Measurements from ENCODE around the gene XPO6.

GRCh38 chr16:28096983-28097899 lies 114.5 kb downstream of the XPO6 start:
- TF ChIP-seq SP1 (IDR thresholded peaks at IDR 0.05), result no peak
- no peak for TF ChIP-seq LEF1 (IDR thresholded peaks at IDR 0.05; ENCODE audit: borderline replicate concordance)
- no peak for TF ChIP-seq TARDBP (IDR thresholded peaks at IDR 0.05)
- TF ChIP-seq NFRKB (IDR thresholded peaks at IDR 0.05), result no peak
- no peak for TF ChIP-seq HDGF (IDR thresholded peaks at IDR 0.05; ENCODE audit: borderline replicate concordance)
- no peak for TF ChIP-seq ARNT (IDR thresholded peaks at IDR 0.05)
- no peak for TF ChIP-seq ZNF384 (IDR thresholded peaks at IDR 0.05)
- no peak for TF ChIP-seq FOXA1 (IDR thresholded peaks at IDR 0.05)
- no peak for TF ChIP-seq FOXK2 (IDR thresholded peaks at IDR 0.05)
- TF ChIP-seq ELF4 (IDR thresholded peaks at IDR 0.05), result no peak

Data from HEK293T (cell line).